Activated CD8-positive, alpha-beta T cell treated with anti-CD3 and anti-CD28 coated beads for 36 hours (primary cell): ENCODE data around the gene EEPD1. TPM values are rescaled to one million over a fixed set of nuclear protein-coding genes. Genes with fewer than 3 reads are reported as not detected.

Experiments used
- ATAC-seq: fragments of 200-7000 bp; cut with Tn5 transposase; one replicate; pipeline ENCODE4 v1.10.0; 2021; ENCODE audit warnings: mild to moderate bottlenecking, moderate library complexity
- CTCF ChIA-PET: fragments of 350-600 bp; sonication (Branson Sonifier 250); formaldehyde crosslinking; loops from one replicate; lab custom pipeline; 2021; ENCODE audit warnings: antibody characterized with exemption; lab: Charles Lee
- POLR2A ChIA-PET: fragments of 350-600 bp; sonication (Branson Sonifier 250); formaldehyde crosslinking; loops from one replicate; lab custom pipeline; 2021; ENCODE audit warnings: antibody characterized with exemption; lab: Charles Lee
- DNase-seq: peaks from one replicate; pipeline ENCODE4 v3.0.0-alpha.2; 2020
- H3K27ac Mint-ChIP-seq: one replicate; pipeline ENCODE4 v1.8.0; 2021; ENCODE audit warnings: mild to moderate bottlenecking, mixed read lengths
- H3K27me3 Mint-ChIP-seq: one replicate; pipeline ENCODE4 v1.8.0; 2021; ENCODE audit warnings: mixed read lengths
- H3K36me3 Mint-ChIP-seq: one replicate; pipeline ENCODE4 v1.8.0; 2021; ENCODE audit warnings: low read depth, mixed read lengths
- H3K4me1 Mint-ChIP-seq: one replicate; pipeline ENCODE4 v1.8.0; 2021; ENCODE audit warnings: low read depth, mixed read lengths
- H3K4me3 Mint-ChIP-seq: one replicate; pipeline ENCODE4 v1.8.0; 2021; ENCODE audit warnings: mild to moderate bottlenecking, moderate library complexity, mixed read lengths
- H3K9me3 Mint-ChIP-seq: one replicate; pipeline ENCODE4 v1.8.0; 2021; ENCODE audit warnings: mixed read lengths
- intact Hi-C: fragments of 100-400 bp; cut with micrococcal nuclease; formaldehyde crosslinking; loops from one replicate; pipeline ENCODE4 v1.10.0; 2022
- total RNA-seq, 2 experiments: library from RNA; stranded (reverse); gene quantifications; one replicate each; pipeline ENCODE4 v1.2.3, GENCODE V29; 2021
- TF ChIP-seq, protein P1 (sequence below): fragments of 200-600 bp; IDR thresholded peaks from one replicate; pipeline ENCODE4 v1.8.0; 2022; ENCODE audit warnings: antibody characterized with exemption, mild to moderate bottlenecking

Gene EEPD1
- total RNA-seq, 2 experiments from 2014 or later = 0.76 to 0.90 TPM

DNA sequence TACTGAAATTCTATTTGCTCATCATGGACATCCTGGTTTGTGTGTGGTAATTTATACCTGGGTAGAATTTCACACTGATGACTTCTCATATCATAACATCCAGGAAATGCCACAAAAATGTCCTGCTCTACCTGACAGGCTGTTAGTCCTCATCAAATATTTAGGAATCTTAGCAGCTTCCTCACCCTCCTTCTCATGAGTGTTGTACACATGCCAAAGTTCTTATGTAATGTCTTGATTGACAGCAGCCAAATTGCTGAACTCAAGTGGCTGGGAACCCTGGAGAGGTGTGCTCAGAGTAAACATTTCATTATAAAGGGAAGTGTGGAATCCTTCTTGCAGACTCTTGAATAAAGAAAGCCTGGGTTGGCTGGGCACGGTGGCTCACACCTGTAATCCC, 8.9 kb downstream of the EEPD1 start:
- POLR2A ChIA-PET = no interaction called here
- DNase-seq (no peak), ATAC-seq (no peak)
- H3K9me3 Mint-ChIP-seq = no peaks in the 10 kb centered on the region
- intact Hi-C loops = no loop called here
- no peak overlapping the region for H3K27ac Mint-ChIP-seq
- TF ChIP-seq, protein P1, sequence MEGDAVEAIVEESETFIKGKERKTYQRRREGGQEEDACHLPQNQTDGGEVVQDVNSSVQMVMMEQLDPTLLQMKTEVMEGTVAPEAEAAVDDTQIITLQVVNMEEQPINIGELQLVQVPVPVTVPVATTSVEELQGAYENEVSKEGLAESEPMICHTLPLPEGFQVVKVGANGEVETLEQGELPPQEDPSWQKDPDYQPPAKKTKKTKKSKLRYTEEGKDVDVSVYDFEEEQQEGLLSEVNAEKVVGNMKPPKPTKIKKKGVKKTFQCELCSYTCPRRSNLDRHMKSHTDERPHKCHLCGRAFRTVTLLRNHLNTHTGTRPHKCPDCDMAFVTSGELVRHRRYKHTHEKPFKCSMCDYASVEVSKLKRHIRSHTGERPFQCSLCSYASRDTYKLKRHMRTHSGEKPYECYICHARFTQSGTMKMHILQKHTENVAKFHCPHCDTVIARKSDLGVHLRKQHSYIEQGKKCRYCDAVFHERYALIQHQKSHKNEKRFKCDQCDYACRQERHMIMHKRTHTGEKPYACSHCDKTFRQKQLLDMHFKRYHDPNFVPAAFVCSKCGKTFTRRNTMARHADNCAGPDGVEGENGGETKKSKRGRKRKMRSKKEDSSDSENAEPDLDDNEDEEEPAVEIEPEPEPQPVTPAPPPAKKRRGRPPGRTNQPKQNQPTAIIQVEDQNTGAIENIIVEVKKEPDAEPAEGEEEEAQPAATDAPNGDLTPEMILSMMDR = no peak
- CTCF ChIA-PET = interaction anchor here (1.4 kb wide), 1 partner anchor 177 kb away, joined by 4 read pairs; no protein-coding TSS in a partner anchor
- H3K27me3 Mint-ChIP-seq = no peaks in the 10 kb centered on the region
- no peaks in the 10 kb centered on the region for H3K36me3 Mint-ChIP-seq
- H3K4me3 Mint-ChIP-seq = no peak overlapping the region
- no peaks in the 10 kb centered on the region for H3K4me1 Mint-ChIP-seq

DNA sequence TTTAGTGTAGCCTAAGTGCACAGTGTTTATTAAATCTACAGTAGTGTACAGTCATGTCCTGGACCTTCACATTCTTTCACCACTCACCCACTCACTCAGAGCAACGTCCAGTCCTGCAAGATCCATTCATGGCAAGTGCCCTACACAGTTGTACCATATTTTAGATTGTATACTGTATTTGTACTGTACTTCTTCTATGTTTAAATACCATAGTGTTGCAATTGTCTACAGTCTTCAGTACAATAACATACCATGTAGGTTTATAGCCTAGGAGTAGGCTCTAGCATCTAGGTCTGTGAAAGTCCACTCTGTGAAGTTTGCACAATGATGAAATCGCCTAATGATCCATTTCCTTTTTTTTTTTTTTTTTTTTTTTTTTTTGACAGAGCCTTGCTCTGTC, 12.0 kb downstream of the EEPD1 start:
- DNase-seq (no peak), ATAC-seq (no peak)
- Mint-ChIP-seq H3K9me3 (no peaks in the 10 kb centered on the region), H3K36me3 (no peaks in the 10 kb centered on the region), H3K27ac (no peak overlapping the region), H3K27me3 (no peaks in the 10 kb centered on the region), H3K4me1 (no peaks in the 10 kb centered on the region), H3K4me3 (no peak overlapping the region)
- intact Hi-C loops = no loop called here
- TF ChIP-seq, protein P1 = no peak
- ChIA-PET CTCF (interaction anchor here (1.5 to 1.7 kb wide), 2 partner anchors 33 to 123 kb away, joined by 3 to 5 read pairs; no protein-coding TSS in a partner anchor), POLR2A (interaction anchor here (1.0 kb wide), 1 partner anchor 10 kb away, joined by 3 read pairs; no protein-coding TSS in a partner anchor)

DNA sequence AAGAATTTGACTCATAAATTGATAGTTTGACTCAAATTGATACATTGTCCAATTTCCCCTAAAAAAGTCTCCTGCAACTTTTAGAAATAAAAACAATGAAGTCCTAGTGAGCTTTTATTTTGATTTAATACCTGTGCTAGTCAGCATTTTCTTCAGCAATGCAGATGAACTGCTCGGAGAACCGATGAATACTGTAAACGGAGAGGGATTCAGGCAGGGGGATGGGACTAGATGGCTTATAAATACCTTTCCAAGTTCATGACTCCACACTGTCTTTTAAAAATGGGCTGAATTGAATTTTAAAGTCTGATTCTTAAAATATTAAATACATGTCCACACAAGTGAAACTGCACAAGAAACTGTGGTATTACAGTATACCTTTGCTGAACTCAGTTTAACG, 12.7 kb downstream of the EEPD1 start:
- Mint-ChIP-seq H3K4me3 (no peak overlapping the region), H3K36me3 (no peaks in the 10 kb centered on the region), H3K27me3 (no peaks in the 10 kb centered on the region), H3K9me3 (no peaks in the 10 kb centered on the region), H3K27ac (no peak overlapping the region), H3K4me1 (no peaks in the 10 kb centered on the region)
- TF ChIP-seq, protein P1 = no peak
- ChIA-PET POLR2A (no interaction called here), CTCF (no interaction called here)
- ATAC-seq = no peak
- intact Hi-C loops = no loop called here
- no peak for DNase-seq

DNA sequence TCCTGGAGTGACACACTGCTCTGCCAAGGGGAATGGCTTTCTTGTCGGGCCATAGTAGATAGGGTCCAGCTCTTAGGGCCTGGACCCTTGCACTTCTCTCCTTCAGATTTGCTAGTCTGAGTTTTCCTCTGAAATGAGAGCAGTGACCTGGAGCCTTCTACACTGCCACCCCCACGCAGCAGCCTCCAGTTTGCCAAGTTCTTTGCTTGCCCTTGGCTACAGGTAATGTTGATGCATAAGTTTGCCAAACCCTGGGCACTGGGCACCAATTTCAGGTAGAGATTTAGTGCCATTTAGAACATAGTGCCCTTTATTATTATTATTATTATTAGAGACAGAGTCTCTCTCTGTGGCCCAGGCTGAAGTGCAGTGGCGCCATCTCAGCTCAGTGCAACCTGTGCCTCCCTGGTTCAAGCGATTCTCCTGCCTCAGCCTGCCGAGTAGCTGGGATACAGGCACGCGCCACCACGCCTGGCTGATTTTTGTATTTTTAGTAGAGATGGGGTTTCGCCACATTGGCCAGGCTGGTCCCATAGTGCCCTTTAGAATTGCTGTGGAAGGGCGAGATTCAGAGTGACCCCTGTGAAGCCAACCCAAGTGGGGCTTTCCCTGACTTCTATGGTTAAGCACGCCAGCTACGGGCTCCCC, 14.5 kb downstream of the EEPD1 start:
- Mint-ChIP-seq H3K4me3 (no peak overlapping the region), H3K36me3 (no peaks in the 10 kb centered on the region), H3K27me3 (no peaks in the 10 kb centered on the region), H3K4me1 (peaks cover 6% of the 10 kb centered on the region), H3K9me3 (no peaks in the 10 kb centered on the region), H3K27ac (no peak overlapping the region)
- ATAC-seq = no peak
- DNase-seq = no peak
- ChIA-PET CTCF (no interaction called here), POLR2A (interaction anchor here (0.9 kb wide), 1 partner anchor 10 kb away, joined by 3 read pairs; no protein-coding TSS in a partner anchor)
- TF ChIP-seq, protein P1 = no peak
- intact Hi-C loops = no loop called here

DNA sequence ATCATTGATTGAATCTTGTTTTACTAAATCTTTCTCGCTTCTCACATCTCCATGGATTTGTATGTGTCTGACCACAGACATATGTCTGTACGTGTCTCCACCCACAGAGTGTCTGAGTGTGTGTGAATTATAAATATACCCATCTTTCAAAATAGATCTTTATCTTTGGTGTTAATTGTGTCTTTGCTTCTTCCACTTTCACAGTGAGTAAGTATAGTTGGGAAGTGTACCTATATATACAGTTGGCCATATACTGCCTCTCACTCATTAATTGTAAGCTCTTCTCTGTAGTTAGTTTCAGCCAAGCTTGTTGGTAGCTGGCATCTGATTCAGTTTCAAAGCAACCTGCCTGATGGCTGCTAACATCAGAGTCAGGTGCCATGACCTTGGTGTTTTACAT, 18.4 kb downstream of the EEPD1 start:
- intact Hi-C loops = no loop called here
- Mint-ChIP-seq H3K9me3 (peaks cover 2% of the 10 kb centered on the region), H3K27ac (no peak overlapping the region), H3K4me1 (peaks cover 6% of the 10 kb centered on the region), H3K36me3 (no peaks in the 10 kb centered on the region), H3K4me3 (no peak overlapping the region), H3K27me3 (no peaks in the 10 kb centered on the region)
- ChIA-PET POLR2A (no interaction called here), CTCF (no interaction called here)
- DNase-seq = no peak
- TF ChIP-seq, protein P1 = no peak
- peak; percentile 75 for ATAC-seq
